Panc1 (cell line): ENCODE measurements around the gene MYO5B. TPM values are rescaled to one million over a fixed set of nuclear protein-coding genes. Genes with fewer than 3 reads are reported as not detected.

ENCODE experiments used
- ATAC-seq: fragments of 200-7000 bp; cut with Tn5 transposase; 2 replicates; pipeline ENCODE4 v1.9.1; 2020; ENCODE audit warnings: mild to moderate bottlenecking, moderate library complexity
- BruUV-seq: library from RNA; stranded (reverse); fragments of 400-500 nt; replicated peaks from 2 replicates; lab custom pipeline; 2021; lab: Mats Ljungman, UMichigan
- CTCF ChIA-PET: fragments of 300-600 bp; sonication (Branson Sonifier 250); formaldehyde crosslinking; loops from one replicate; lab custom pipeline; 2022; ENCODE audit warnings: antibody characterized with exemption; lab: Charles Lee
- POLR2A ChIA-PET: fragments of 300-600 bp; sonication (Branson Sonifier 250); formaldehyde crosslinking; loops from one replicate; lab custom pipeline; 2022; ENCODE audit warnings: antibody characterized with exemption; lab: Charles Lee
- DNase-seq: peaks from one replicate; pipeline ENCODE4 v3.0.0-alpha.2; 2010; ENCODE audit warnings: low read depth, low spot score
- H3K27ac ChIP-seq: 2 replicates; pipeline ENCODE4 v1.5.1; 2011; ENCODE audit warnings: mild to moderate bottlenecking, low read length, inconsistent platforms
- H3K27me3 ChIP-seq: fragments of 200-500 bp; sonication (Bioruptor generic); 2 replicates; pipeline ENCODE4 v1.6.0; 2014; ENCODE audit warnings: low read length, inconsistent platforms; ENCODE audit not compliant: control insufficient read depth, insufficient read depth
- H3K36me3 ChIP-seq: fragments of 200-500 bp; sonication (Bioruptor generic); 2 replicates; pipeline ENCODE4 v1.5.1; 2014; ENCODE audit warnings: inconsistent platforms, mild to moderate bottlenecking, low read length, moderate library complexity; ENCODE audit not compliant: control insufficient read depth, insufficient read depth
- H3K4me1 ChIP-seq: 2 replicates; pipeline ENCODE4 v1.5.1; 2011; ENCODE audit warnings: inconsistent platforms, mild to moderate bottlenecking, low read length, moderate library complexity; ENCODE audit not compliant: control insufficient read depth, insufficient read depth
- H3K4me3 ChIP-seq, 2 experiments: 2 replicates each; pipeline ENCODE4 v1.5.1; 2011 to 2012; ENCODE audit warnings: low read depth in 2 of 2, low read length in 2 of 2, mild to moderate bottlenecking in 2 of 2, inconsistent platforms in 1 of 2, moderate library complexity in 1 of 2
- H3K9me3 ChIP-seq: fragments of 200-500 bp; sonication (Bioruptor generic); 2 replicates; pipeline ENCODE4 v1.5.1; 2014; ENCODE audit warnings: low read depth, mild to moderate bottlenecking, inconsistent platforms, low read length, moderate library complexity; ENCODE audit not compliant: control insufficient read depth, insufficient read depth
- POLR2AphosphoS5 ChIP-seq: IDR thresholded peaks from 2 replicates; pipeline ENCODE4 v1.6.1; 2012; ENCODE audit warnings: mild to moderate bottlenecking, low read depth, low read length, moderate library complexity
- REST ChIP-seq, 2 experiments: IDR thresholded peaks; 2 replicates each; pipeline ENCODE4 v1.6.1; 2011 to 2012; ENCODE audit warnings: low read depth in 2 of 2, control low read depth in 1 of 2, low read length in 1 of 2, mild to moderate bottlenecking in 1 of 2, moderate library complexity in 1 of 2; ENCODE audit not compliant: insufficient read depth in 1 of 2
- SIN3A ChIP-seq: IDR thresholded peaks from 2 replicates; pipeline ENCODE4 v1.6.1; 2012; ENCODE audit warnings: low read depth, mild to moderate bottlenecking, low read length, moderate library complexity, borderline replicate concordance; ENCODE audit not compliant: insufficient read depth
- TCF7L2 ChIP-seq: IDR thresholded peaks from 2 replicates; pipeline ENCODE4 v1.6.1; 2011; ENCODE audit warnings: mild to moderate bottlenecking, low read depth, low read length, inconsistent platforms
- in situ Hi-C: cut with HindIII; loops from 2 replicates; pipeline ENCODE4 v1.10.0; 2016; ENCODE audit warnings: low sequenced_read_pairs, low pct_unique_long_range_greater_than_20kb
- intact Hi-C: fragments of 100-400 bp; cut with micrococcal nuclease; formaldehyde crosslinking; loops from one replicate; pipeline ENCODE4 v1.10.0; 2022; ENCODE audit not compliant: unreplicated experiment
- total RNA-seq: library from RNA; stranded (reverse); gene quantifications from one replicate; pipeline ENCODE4 v1.2.1, GENCODE V29; 2021; ENCODE audit not compliant: unreplicated experiment
- TF ChIP-seq, protein P1 (sequence below): fragments of 450-650 bp; IDR thresholded peaks from 2 replicates; pipeline ENCODE4 v1.5.1; 2017; ENCODE audit warnings: mild to moderate bottlenecking

MYO5B gene
- total RNA-seq, 1 experiment from 2014 or later, result 0.31 TPM

DNA sequence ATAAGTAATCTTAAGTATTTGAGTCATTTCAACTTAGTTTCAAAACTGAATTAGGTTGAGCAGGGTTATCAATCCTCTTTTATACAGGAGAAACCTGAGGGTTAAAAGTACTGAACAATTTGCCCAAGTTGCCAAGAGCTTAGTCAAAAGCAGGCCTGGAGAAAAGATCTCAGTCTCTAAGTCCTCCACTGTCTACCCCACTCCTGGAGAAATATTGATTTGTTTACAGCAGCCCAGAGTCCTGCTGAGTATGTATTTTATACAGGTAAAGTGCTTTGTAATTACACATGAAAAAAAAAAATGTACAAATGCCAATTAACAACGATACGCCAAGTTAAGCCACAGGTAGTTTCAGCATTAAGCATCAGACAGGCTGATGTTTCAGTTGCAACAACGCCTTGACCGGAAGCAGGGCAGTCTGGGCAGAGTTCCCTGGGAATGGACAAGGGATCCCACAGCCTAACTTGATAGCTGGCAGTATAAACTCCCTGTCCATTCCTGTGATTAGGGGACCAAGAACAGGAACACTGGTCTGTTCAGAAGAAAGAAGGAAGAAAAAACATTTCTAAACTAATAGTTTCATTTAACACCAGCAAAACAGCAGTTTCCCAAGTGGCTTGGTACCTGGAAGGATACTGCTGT is 132.9 kb downstream of the MYO5B start:
- TF ChIP-seq, protein P1, sequence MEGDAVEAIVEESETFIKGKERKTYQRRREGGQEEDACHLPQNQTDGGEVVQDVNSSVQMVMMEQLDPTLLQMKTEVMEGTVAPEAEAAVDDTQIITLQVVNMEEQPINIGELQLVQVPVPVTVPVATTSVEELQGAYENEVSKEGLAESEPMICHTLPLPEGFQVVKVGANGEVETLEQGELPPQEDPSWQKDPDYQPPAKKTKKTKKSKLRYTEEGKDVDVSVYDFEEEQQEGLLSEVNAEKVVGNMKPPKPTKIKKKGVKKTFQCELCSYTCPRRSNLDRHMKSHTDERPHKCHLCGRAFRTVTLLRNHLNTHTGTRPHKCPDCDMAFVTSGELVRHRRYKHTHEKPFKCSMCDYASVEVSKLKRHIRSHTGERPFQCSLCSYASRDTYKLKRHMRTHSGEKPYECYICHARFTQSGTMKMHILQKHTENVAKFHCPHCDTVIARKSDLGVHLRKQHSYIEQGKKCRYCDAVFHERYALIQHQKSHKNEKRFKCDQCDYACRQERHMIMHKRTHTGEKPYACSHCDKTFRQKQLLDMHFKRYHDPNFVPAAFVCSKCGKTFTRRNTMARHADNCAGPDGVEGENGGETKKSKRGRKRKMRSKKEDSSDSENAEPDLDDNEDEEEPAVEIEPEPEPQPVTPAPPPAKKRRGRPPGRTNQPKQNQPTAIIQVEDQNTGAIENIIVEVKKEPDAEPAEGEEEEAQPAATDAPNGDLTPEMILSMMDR, result no peak
- TF ChIP-seq POLR2AphosphoS5, result no peak
- no peak overlapping the region for H3K4me3 ChIP-seq
- in situ Hi-C loops (no loop called here), intact Hi-C loops (no loop called here)
- no TSS peak for BruUV-seq
- ChIA-PET CTCF (no interaction called here), POLR2A (no interaction called here)
- H3K36me3 ChIP-seq, result no peaks in the 10 kb centered on the region
- no peaks in the 10 kb centered on the region for H3K4me1 ChIP-seq
- ATAC-seq, result no peak
- no peaks in the 10 kb centered on the region for H3K9me3 ChIP-seq
- no peak overlapping the region for H3K27ac ChIP-seq
- no peak for DNase-seq
- no peaks in the 10 kb centered on the region; the same call in 1 of the 2 replicates for H3K27me3 ChIP-seq

- intact Hi-C loops (no loop called here), in situ Hi-C loops (no loop called here)
- Histone ChIP-seq H3K4me3 (no peak overlapping the region), H3K27me3 (no peaks in the 10 kb centered on the region; the same call in 1 of the 2 replicates), H3K27ac (no peak overlapping the region), H3K9me3 (no peaks in the 10 kb centered on the region), H3K36me3 (no peaks in the 10 kb centered on the region), H3K4me1 (no peaks in the 10 kb centered on the region)
- ChIA-PET POLR2A (no interaction called here), CTCF (no interaction called here)
- DNase-seq (no peak), ATAC-seq (no peak)
- TF ChIP-seq TCF7L2 (no peak), POLR2AphosphoS5 (no peak)
- TF ChIP-seq, protein P1, result no peak
- no TSS peak for BruUV-seq
Observed at GRCh38 chr18:50060822-50061221, 134.1 kb downstream of the MYO5B start.

DNA sequence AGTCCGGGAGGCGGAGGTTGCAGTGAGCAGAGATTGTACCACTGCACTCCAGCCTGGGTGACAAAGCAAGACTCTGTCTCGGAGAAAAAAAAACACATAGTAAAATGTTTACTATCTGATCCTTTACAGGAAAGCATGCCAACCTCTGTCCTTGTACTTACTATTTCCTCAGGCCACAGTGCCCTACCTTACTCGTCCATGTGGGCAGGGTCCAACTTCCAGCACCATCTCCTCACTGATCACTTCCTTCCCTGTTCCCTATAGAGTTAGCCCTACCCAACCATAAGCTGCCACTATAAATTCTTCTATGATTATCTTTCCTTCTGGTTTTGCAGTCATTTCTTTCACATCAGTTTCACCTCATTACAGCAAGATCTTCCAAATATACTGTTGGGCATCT is 136.2 kb downstream of the MYO5B start:
- Histone ChIP-seq H3K9me3 (no peaks in the 10 kb centered on the region), H3K27me3 (no peaks in the 10 kb centered on the region; the same call in 1 of the 2 replicates), H3K4me1 (no peaks in the 10 kb centered on the region), H3K4me3 (no peak overlapping the region), H3K27ac (no peak overlapping the region), H3K36me3 (no peaks in the 10 kb centered on the region)
- no TSS peak for BruUV-seq
- ChIA-PET CTCF (no interaction called here), POLR2A (no interaction called here)
- in situ Hi-C loops (no loop called here), intact Hi-C loops (no loop called here)
- TF ChIP-seq, protein P1, result no peak
- TF ChIP-seq REST (IDR thresholded peaks at IDR 0.05; ENCODE audit: insufficient read depth in 1 of 2, low read depth in 2 of 2, low read length in 1 of 2), result no peak
- no peak for TF ChIP-seq TCF7L2
- no peak for TF ChIP-seq POLR2AphosphoS5
- no peak for TF ChIP-seq SIN3A
- ATAC-seq, result no peak
- no peak for DNase-seq
